Urothelium cell line (cell line): Measurements from ENCODE around the gene TMEM51.

Source experiments
- DNase-seq: peaks from one replicate; pipeline ENCODE4 v3.0.0; 2011; ENCODE audit warnings: low spot score, mixed read lengths
- FAIRE-seq: peaks from 2 replicates; lab custom pipeline; 2011; peaks lifted over from hg19 to GRCh38; lab: Jason Lieb, UNC

TMEM51 gene

DNA sequence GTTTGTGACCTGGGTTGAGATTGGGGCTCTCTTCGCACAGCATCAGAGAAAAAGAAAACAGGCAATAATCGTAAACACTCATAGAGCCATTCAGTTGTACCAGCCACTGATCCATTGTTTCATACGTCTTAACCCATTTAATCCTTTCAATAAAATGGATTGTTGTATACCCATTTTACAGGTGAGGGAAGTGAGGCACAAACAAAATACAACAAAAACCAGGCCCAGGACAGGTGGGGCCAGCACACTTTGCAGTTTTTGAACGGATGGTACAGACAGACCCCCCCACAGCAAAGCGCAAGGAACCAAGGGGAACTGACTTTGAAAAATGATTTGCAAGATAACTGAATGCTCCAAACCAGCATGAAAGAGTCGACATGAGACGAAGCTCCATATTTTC is 89.2 kb downstream of the TMEM51 start:
- DNase-seq = no peak
- FAIRE-seq = no peak

DNA sequence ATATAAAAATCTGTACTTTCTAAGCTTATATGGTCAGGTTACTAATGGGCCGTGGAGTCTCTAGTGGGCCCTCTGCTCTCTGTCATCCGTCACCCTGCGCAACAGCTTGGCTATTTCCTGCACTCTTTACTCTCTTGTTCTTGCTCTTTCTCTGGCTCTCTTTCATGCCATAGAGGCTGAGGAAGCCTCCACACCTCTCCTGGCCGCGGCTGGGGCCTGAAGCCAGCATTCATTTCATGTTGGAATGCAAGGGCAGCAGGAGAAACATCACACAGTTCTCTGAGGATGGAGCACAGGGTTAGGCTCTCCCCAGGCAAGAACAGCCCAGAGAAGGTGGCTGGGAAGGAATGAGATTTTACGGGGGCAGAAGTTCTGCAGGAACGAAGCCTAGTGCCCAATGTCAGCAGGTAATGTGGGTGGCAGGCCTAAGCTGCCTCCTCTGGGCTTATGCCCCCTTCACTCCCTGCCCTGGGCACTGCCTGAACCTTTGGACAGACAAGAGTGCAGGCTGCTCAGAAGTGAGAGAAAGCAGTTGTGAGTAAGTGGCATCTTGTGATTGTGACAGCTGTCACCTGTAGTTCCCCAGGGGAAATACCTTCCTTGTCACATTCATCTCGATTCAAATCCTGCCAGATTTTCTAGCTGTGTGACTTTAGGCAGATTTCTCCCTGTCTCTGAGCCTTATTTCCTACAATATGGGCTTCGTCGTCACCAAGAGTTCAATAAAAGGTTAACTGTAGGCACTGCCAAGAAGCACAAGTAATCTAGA is 89.9 kb downstream of the TMEM51 start:
- DNase-seq (no peak), FAIRE-seq (no peak)

DNA sequence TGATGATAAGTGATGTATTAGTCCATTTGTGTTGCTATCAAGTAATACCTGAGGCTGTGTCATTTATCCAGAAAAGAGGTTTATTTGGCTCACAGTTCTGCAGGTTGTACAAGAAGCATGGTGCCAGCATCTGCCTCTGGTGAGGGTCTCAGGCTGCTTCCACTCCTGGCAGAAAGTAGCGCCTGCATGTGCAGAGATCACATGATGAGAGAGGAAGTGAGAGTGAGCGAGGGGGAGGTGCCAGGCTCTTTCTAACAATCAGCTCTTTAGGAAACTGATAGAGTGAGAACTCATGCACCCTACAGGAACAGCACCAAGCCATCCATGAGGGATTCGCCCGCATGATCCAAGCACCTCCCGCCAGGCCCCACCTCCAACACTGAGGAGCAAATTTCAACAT is 91.3 kb downstream of the TMEM51 start:
- DNase-seq (no peak), FAIRE-seq (no peak)

DNA sequence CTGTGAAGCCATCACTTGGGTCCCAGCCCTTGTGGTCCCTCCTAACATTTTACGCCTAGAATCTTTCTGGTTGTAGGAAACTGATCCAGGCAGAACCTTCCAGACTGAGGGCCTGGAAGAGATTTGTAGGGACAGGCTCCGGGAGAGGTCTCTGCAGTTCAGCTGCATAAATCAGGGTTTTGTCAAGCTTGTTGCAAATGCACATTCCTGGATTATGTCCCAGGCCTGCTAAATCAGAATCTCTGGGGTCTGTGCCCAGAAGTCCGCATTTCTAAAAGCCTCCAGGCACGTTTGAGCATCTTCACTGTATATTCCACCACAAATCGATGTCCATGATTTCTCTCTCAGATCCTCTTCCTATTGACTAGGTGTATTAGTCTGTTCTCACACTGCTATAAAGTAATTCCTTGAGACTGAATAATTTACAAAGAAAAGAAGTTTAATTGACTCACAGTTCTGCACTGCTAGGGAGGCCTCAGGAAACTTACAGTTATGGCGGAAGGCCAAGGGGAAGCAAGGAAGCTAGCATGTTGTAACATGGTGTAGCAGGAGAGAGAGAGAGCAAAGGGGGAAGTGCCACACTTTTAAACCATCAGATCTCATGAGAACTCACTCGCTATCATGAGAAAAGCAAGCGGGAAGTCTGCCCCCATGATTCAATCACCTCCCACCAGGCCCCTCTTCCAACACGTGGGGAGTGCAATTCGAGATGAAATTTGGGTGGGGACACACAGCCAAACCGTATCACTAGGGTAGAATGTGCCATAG is 92.2 kb downstream of the TMEM51 start:
- DNase-seq (no peak), FAIRE-seq (no peak)

GRCh38 chr1:15246960-15247614 is 93.5 kb downstream of the TMEM51 start, which contains the start of gene FHAD1:
Gene FHAD1, plus strand, starts transcription at chr1:15247223. Its CDS starts 4,562 bp downstream, at chr1:15251785.
- DNase-seq (peak; percentile 87), FAIRE-seq (no peak)

- FAIRE-seq = no peak
These were observed 94.7 kb downstream of the TMEM51 start for GRCh38 chr1:15248216-15248615.

DNA sequence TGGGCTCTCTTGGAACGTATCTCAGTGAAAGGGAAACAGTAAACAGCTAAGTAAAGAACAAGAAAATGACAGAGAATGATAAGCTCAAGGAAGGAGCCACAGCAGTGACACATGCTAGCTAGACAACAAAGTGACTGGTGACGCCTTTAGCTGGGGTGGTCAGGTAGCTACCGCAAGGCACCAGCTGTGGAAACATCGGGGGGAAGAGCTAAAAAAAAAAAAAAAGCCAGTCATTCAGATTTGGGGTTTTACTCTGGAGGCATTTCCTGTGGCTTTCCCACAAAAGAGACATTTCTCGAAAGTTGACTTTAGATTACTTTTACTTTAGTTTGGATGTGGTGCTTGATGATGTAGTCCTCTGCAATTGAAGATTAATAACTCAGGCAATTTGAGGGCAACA is 95.5 kb downstream of the TMEM51 start:
- no peak for FAIRE-seq
- DNase-seq = no peak

More at GRCh38 chr1:15248216-15248615, 94.7 kb downstream of the TMEM51 start:
- DNase-seq = no peak

- FAIRE-seq (no peak), DNase-seq (no peak)
These were observed 98.6 kb downstream of the TMEM51 start for GRCh38 chr1:15251857-15252835.

DNA sequence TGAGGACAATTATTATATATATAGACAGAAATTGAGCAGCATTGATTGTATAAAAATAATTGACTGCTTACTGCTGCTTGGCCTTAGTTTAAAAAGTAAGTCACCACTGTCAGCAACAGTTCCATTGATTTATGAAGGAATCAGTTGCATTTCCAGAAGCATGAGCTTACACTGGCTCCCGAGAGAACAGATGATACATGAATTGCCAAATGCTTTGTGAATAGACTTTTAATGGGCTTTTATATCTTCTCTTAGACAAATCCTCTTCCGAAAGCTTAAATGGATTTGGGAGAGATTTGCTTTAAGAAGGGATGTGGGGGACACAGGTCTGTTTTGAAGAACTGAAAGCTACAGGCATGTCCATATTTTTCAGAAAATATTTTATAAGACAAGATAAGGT is 101.0 kb downstream of the TMEM51 start:
- no peak for FAIRE-seq
- no peak for DNase-seq

- FAIRE-seq = no peak
These were observed 102.1 kb downstream of the TMEM51 start for GRCh38 chr1:15255582-15256149.

GRCh38 chr1:15256584-15256983 is 103.0 kb downstream of the TMEM51 start:
- DNase-seq = no peak
- FAIRE-seq = no peak

More at GRCh38 chr1:15255582-15256149, 102.1 kb downstream of the TMEM51 start:
- no peak for DNase-seq

- no peak for FAIRE-seq
- DNase-seq = no peak
These were observed 103.8 kb downstream of the TMEM51 start for GRCh38 chr1:15257309-15257708.

DNA sequence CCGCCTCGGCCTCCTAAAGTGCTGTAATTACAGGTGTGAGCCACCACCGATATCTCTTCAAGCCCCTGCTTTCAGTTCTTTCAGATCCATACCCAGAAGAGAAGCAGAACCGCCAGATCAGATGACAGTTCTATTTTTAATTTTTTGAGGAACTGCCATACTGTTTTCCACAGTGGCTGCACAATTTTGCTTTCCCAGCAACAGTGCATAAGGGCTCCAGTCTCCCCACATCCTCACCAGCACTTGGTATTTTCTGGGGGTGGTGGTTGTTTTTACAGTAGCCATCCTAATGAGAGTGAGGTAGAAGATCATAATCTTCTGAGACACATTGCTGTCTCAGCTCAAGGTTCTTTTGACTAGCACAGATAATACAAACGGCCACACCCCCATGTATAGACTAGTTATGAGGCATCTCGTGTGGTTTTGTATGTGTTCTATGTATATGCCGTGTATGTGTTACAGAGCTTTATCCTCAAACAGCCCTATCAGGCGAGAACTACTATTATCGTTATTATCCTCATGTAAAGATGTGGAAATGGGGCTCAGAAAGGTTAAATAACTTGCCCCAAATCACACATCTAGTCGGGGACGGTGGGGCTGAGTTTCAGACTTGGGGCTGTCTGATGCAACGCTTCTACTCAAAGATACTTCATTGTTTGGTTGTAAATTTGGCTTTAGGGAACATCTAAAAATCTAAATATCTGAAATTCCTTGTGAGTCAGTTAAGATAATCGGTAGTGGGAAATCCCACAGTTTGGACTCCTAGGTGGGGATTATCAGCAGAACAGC is 105.5 kb downstream of the TMEM51 start:
- no peak for DNase-seq
- FAIRE-seq = no peak

DNA sequence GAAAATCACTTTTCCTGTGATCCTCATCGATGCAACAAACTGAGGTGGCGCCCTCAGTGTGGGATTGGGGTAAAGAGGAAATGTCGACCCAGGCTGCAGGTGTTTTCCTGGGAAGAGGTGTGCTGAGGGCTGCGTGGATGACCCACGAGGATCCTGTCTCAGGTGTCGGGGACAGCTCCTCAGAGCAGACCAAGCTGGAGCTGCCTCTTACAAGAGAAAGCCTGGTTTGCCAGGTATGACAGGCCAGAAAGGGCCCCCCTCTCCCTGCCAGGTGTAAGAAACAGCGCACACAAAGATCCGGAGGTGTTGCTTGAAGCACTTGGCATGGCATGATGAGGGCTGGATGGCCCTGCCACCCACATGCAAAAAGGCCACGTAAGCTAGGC is 106.1 kb downstream of the TMEM51 start:
- FAIRE-seq (no peak), DNase-seq (no peak)

- DNase-seq (peak; percentile 77), FAIRE-seq (peak; percentile 74)
These were observed 107.0 kb downstream of the TMEM51 start for GRCh38 chr1:15260418-15261154.

DNA sequence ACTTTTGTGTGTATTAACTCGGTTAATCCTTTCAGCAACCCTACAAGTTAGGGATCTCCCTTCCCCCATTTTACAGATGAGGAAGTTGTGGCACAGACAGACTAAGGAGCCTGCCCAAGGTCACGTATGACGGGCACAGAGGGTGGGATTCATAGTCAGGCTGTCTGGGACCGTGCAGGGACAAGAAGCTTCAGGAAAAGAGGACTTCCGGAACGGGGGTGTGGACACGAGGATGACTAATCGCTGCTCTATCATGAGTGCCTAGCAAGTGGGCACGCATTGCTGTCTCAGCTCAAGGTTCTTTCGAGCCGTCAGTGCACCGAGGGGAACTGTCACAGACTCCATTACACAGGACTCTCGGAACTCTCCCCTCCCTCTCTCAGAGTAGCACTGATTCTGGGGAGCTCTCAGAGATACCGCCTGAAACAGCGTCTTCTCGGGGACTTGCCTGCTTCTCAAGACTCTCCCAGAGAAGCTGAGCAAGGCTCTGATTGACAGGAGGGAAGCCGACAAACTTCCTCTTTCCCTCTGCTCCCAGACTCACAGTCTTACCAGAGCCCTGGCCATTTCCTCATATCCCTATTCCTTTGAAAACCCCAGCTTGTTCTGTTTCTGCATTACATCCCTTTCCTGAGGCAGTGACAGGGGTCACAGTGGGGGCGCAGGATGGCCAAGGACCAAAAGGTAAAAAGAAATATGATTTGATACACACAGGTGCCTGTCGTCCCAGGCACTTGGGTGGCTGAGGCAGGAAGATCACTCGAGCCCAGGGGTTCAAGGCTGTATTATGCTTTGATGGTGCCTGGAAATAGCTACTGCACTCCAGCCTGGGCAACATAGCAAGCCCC is 107.8 kb downstream of the TMEM51 start:
- DNase-seq (peak; percentile 68), FAIRE-seq (no peak)

- no peak for DNase-seq
- FAIRE-seq = no peak
These were observed 108.4 kb downstream of the TMEM51 start for GRCh38 chr1:15262003-15262377.

DNA sequence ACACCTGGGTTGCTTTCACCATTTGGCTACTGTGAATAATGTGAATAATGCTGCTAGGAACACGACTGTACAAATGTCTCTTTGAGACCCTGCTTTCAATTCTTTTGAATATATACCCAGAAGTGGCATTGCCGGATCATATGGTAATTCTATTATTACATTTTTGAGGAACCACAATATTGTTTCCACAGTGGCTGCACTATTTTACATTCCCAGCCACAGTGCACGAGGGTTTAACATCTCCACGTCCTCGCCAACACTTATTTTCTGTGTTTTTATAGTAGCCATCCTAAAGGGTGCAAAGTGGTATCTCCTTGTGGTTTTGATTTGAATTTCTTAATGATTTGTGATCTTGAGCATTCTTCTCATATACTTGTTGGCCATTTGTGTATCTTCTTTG is 109.2 kb downstream of the TMEM51 start:
- no peak for FAIRE-seq

More for the DNA sequence above, 109.2 kb downstream of the TMEM51 start:
- DNase-seq = no peak
